Body of pancreas (tissue), 4 donors: ENCODE data around the gene CALHM2. TPM values are rescaled to one million over a fixed set of nuclear protein-coding genes. Genes with fewer than 3 reads are reported as not detected.
A peak's percentile ranks its signal among the peaks of the same experiment; 100 is the strongest.
"Not testable (repeated sequence)": the region's sequence is repeated elsewhere in the genome, so short reads cannot be mapped to it uniquely, and the experiment has no call there.

ENCODE experiments used
- ATAC-seq: fragments of 150-250 bp; one replicate; pipeline ENCODE4 v1.9.1; 2016
- DNase-seq, 4 donors: peaks; one replicate each; pipeline ENCODE4 v3.0.0-alpha.2; 2019
- H3K27ac ChIP-seq, 4 donors: fragments of 200-600 bp; sonication (generic); 1 replicate in 3 of 4; 2 replicates in 1 of 4; pipeline versions ENCODE4 v1.5.1 to v1.6.1; 2016 to 2019; ENCODE audit warnings: mild to moderate bottlenecking in 1 of 4, mixed read lengths in 1 of 4, moderate library complexity in 1 of 4
- H3K27me3 ChIP-seq, 2 donors: fragments of 200-600 bp; sonication (generic); one replicate each; pipeline ENCODE4 v1.6.0; 2016; ENCODE audit warnings: mild to moderate bottlenecking in 1 of 2
- H3K36me3 ChIP-seq, 2 donors: fragments of 200-600 bp; sonication (generic); replicated peaks in 1 of 2; 2 replicates each; pipeline ENCODE4 v1.5.1; 2016; ENCODE audit warnings: low read depth in 2 of 2; ENCODE audit not compliant: insufficient read depth in 1 of 2
- H3K4me1 ChIP-seq: fragments of 200-600 bp; sonication (generic); one replicate; pipeline ENCODE4 v1.6.0; 2016
- H3K4me3 ChIP-seq, 2 donors: fragments of 200-600 bp; sonication (generic); 1 replicate in 1 of 2; 2 replicates in 1 of 2; pipeline ENCODE4 v1.5.1; 2016 to 2019
- H3K9me3 ChIP-seq, 3 donors: fragments of 200-600 bp; sonication (generic); 1 replicate in 2 of 3; 2 replicates in 1 of 3; pipeline ENCODE4 v1.5.1; 2016
- CTCF ChIP-seq, 7 experiments: fragments of 450-650 bp in 4 of 7; fragments of 200-600 bp in 3 of 7; sonication (generic) in 3 of 7; IDR thresholded peaks; one replicate each; pipeline ENCODE4 v1.5.1; 2016 to 2019; ENCODE audit warnings: antibody characterized with exemption in 7 of 7
- POLR2A ChIP-seq, 3 donors: fragments of 450-650 bp; IDR thresholded peaks; one replicate each; pipeline ENCODE4 v1.6.1; 2016; ENCODE audit warnings: antibody characterized with exemption in 3 of 3, mild to moderate bottlenecking in 2 of 3
- WGBS, 2 donors: methylation state at CpG; one replicate each; pipeline ENCODE4 v1.1.5; 2017; 5-methylcytosine and 5-hydroxymethylcytosine counted together
- intact Hi-C: fragments of 100-400 bp; cut with DNase I; formaldehyde crosslinking; loops from one replicate; pipeline ENCODE4 v1.15.1; 2023
- total RNA-seq, 2 donors: library from RNA; depleted of rRNA; stranded (reverse); fragments of >200 nt; gene quantifications; one replicate each; pipeline ENCODE4 v1.1.0, GENCODE V29; 2016

CALHM2 gene
- total RNA-seq, 2 donors from 2014 or later: 11.4 to 17.8 TPM

GRCh38 chr10:103487410-103487708 lies 35.2 kb upstream of the CALHM2 start:
- H3K9me3 ChIP-seq: no peaks in the 10 kb centered on the region
- peaks cover 3% of the 10 kb centered on the region for H3K4me1 ChIP-seq
- ATAC-seq (no peak), DNase-seq (no peak)
- H3K27me3 ChIP-seq: no peaks in the 10 kb centered on the region
- H3K27ac ChIP-seq: no peak overlapping the region
- H3K4me3 ChIP-seq: no peak overlapping the region
- intact Hi-C loops: no loop called here
- H3K36me3 ChIP-seq: no peaks in the 10 kb centered on the region
- WGBS, 2 donors: 57 to 62% methylated on average over 2 of the region's 2 CpGs
- TF ChIP-seq CTCF (IDR thresholded peaks at IDR 0.05) (no peak), POLR2A (IDR thresholded peaks at IDR 0.05) (no peak)

- H3K9me3 ChIP-seq, H3K36me3 ChIP-seq, intact Hi-C loops, H3K27me3 ChIP-seq, H3K4me1 ChIP-seq, ATAC-seq, H3K4me3 ChIP-seq, DNase-seq, H3K27ac ChIP-seq: not testable (repeated sequence)
- 77 to 90% methylated on average over 7 to 8 of the region's 8 CpGs for WGBS, 2 donors
Measured at GRCh38 chr10:103486635-103487409, 34.7 kb upstream of the CALHM2 start.

GRCh38 chr10:103481974-103482531 lies 29.9 kb upstream of the CALHM2 start:
- no peaks in the 10 kb centered on the region for H3K9me3 ChIP-seq
- 53 to 59% methylated on average over 11 to 12 of the region's 12 CpGs for WGBS, 2 donors
- DNase-seq: peak in 2 of 4 donors; percentile 37 to 65
- H3K4me1 ChIP-seq: peaks cover 8% of the 10 kb centered on the region
- TF ChIP-seq POLR2A (IDR thresholded peaks at IDR 0.05) (no peak), CTCF (IDR thresholded peaks at IDR 0.05) (peak; percentile 25 to 61 (median 46))
- no peaks in the 10 kb centered on the region for H3K27me3 ChIP-seq
- peak; percentile 55 for ATAC-seq
- no peak overlapping the region for H3K27ac ChIP-seq
- H3K36me3 ChIP-seq: no peaks in the 10 kb centered on the region
- intact Hi-C loops: no loop called here
- H3K4me3 ChIP-seq: no peak overlapping the region

- WGBS, 2 donors: 52 to 61% methylated on average over 4 to 5 of the region's 5 CpGs
Measured at GRCh38 chr10:103480521-103480920, 28.4 kb upstream of the CALHM2 start.

GRCh38 chr10:103479135-103479534 lies 27.0 kb upstream of the CALHM2 start, which contains the start of gene CALHM3:
TSS of gene CALHM3 (minus strand) at chr10:103479240. CDS start at chr10:103479032, 208 bp downstream.
- intact Hi-C loops: loop anchor here (5.0 kb wide), 1 partner anchor 57 kb away; no protein-coding TSS in a partner anchor
- Histone ChIP-seq H3K4me3 (no peak within 1 kb of the TSS), H3K9me3 (no peaks in the 10 kb centered on the region), H3K27me3 (no peaks in the 10 kb centered on the region), H3K27ac (no peak within 1 kb of the TSS), H3K4me1 (peaks cover 8% of the 10 kb centered on the region), H3K36me3 (no peaks in the 10 kb centered on the region)
- 66 to 76% methylated on average over 4 to 7 of the region's 7 CpGs for WGBS, 2 donors
- ATAC-seq: no peak
- DNase-seq: no peak
- TF ChIP-seq CTCF (IDR thresholded peaks at IDR 0.05): no peak
- no peak for TF ChIP-seq POLR2A (IDR thresholded peaks at IDR 0.05)

More at GRCh38 chr10:103480521-103480920, 28.4 kb upstream of the CALHM2 start:
- H3K27ac ChIP-seq: peak overlapping the region in 1 of 4 donors; percentile 11
- peaks cover 8% of the 10 kb centered on the region for H3K4me1 ChIP-seq
- H3K9me3 ChIP-seq: no peaks in the 10 kb centered on the region
- peak; percentile 44 to 81 (median 60) for DNase-seq
- intact Hi-C loops: no loop called here
- peak; percentile 50 for ATAC-seq
- no peaks in the 10 kb centered on the region for H3K27me3 ChIP-seq
- TF ChIP-seq POLR2A (IDR thresholded peaks at IDR 0.05): no peak
- TF ChIP-seq CTCF (IDR thresholded peaks at IDR 0.05): no peak
- H3K36me3 ChIP-seq: no peaks in the 10 kb centered on the region
- no peak overlapping the region for H3K4me3 ChIP-seq
